Measurements from ENCODE around the gene HEMK1.

HEMK1 gene

GRCh38 chr3:50564321-50564720, 5.0 kb upstream of the HEMK1 start:
- WGBS, 2 experiments (ENCODE audit: insufficient coverage in 2 of 2), result 82 to 92% methylated on average over 1 of the region's 1 CpG
- H3K4me1 ChIP-seq (ENCODE audit: control insufficient read depth, insufficient read depth, low read length, poor library complexity, severe bottlenecking), result peaks cover 5% of the 10 kb centered on the region
- H3K27ac ChIP-seq (ENCODE audit: low read depth, low read length, severe bottlenecking), result no peak overlapping the region
- H3K4me3 ChIP-seq (ENCODE audit: extremely low read depth, insufficient read depth, low read length, poor library complexity, severe bottlenecking), result no peak overlapping the region
- H3K9me3 ChIP-seq (ENCODE audit: control insufficient read depth, low read length), result no peaks in the 10 kb centered on the region
- no peaks in the 10 kb centered on the region for H3K36me3 ChIP-seq (ENCODE audit: control insufficient read depth, insufficient read depth, low read length)

DNA sequence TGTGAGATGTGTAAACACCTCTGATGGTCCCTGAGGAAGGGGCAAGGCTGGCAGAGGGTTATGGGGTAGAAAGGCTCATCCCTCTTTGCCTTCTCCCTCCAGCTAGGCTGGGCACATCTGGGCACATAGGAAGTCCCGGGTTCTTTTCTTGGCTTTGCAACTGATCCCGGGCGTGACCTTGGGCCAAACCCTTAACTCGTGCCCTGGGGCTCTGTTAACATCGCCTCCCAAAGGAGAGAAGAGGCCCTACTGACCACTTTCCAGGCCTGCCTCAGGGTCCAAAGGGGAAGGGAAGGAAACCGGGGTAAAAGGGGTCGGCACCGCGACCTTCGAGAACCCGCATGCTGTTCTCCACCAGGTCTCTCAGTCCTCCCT, 2.3 kb upstream of the HEMK1 start:
- H3K36me3 ChIP-seq (ENCODE audit: control insufficient read depth, insufficient read depth, low read length), result no peaks in the 10 kb centered on the region
- H3K4me3 ChIP-seq (ENCODE audit: extremely low read depth, insufficient read depth, low read length, poor library complexity, severe bottlenecking), result peak overlapping the region; percentile 53
- H3K4me1 ChIP-seq (ENCODE audit: control insufficient read depth, insufficient read depth, low read length, poor library complexity, severe bottlenecking), result peaks cover 5% of the 10 kb centered on the region
- 37 to 41% methylated on average over 5 to 9 of the region's 11 CpGs for WGBS, 2 experiments (ENCODE audit: insufficient coverage in 2 of 2)
- no peak overlapping the region for H3K27ac ChIP-seq (ENCODE audit: low read depth, low read length, severe bottlenecking)
- H3K9me3 ChIP-seq (ENCODE audit: control insufficient read depth, low read length), result no peaks in the 10 kb centered on the region

GRCh38 chr3:50567386-50568167, 1.7 kb upstream of the HEMK1 start, which contains the start of gene C3orf18:
C3orf18 (minus strand) TSS chr3:50567747; CDS start chr3:50565699, 2,048 bp downstream.
- Histone ChIP-seq H3K4me1 (ENCODE audit: control insufficient read depth, insufficient read depth, low read length, poor library complexity, severe bottlenecking) (peaks cover 5% of the 10 kb centered on the region), H3K4me3 (ENCODE audit: extremely low read depth, insufficient read depth, low read length, poor library complexity, severe bottlenecking) (peak within 1 kb of the TSS; percentile 90), H3K27ac (ENCODE audit: low read depth, low read length, severe bottlenecking) (no peak within 1 kb of the TSS), H3K9me3 (ENCODE audit: control insufficient read depth, low read length) (no peaks in the 10 kb centered on the region), H3K36me3 (ENCODE audit: control insufficient read depth, insufficient read depth, low read length) (no peaks in the 10 kb centered on the region)
- WGBS, 2 experiments (ENCODE audit: insufficient coverage in 2 of 2), result 6 to 7% methylated on average over 36 to 37 of the region's 53 CpGs

DNA sequence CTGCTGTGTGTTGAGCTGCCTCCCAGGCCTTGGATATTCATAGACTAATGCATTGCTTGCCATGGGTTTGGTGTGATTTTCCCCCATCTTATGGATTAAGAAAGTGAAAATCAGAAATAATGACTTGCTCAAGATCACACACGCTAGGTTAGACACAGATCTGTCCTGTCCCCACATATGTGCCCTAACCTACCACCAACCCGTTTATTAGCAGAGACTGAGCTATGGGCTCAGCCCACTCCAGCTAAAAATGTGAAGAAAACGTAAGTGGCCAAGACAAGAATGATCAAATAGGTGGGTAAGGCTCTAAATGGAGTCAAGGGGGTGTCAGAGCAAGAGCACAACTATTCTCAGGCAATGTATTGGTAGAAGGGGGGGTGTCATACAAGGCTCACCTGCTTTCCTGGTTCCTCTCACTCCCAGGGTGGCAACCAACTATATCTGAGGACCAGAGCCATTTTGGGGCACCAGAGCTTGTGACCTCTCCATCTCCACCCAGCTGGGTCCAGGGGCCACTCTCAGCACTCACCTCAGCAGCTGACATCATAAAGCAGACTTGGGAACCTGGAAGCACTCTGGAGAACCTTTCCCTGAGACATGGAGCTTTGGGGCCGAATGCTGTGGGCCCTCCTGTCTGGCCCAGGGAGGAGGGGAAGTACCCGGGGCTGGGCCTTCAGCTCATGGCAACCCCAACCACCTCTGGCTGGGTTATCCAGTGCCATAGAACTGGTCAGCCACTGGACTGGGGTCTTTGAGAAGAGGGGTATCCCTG, 1.4 kb downstream of the HEMK1 start:
- no peaks in the 10 kb centered on the region for H3K9me3 ChIP-seq (ENCODE audit: control insufficient read depth, low read length)
- peaks cover 5% of the 10 kb centered on the region for H3K4me1 ChIP-seq (ENCODE audit: control insufficient read depth, insufficient read depth, low read length, poor library complexity, severe bottlenecking)
- no peak overlapping the region for H3K27ac ChIP-seq (ENCODE audit: low read depth, low read length, severe bottlenecking)
- H3K36me3 ChIP-seq (ENCODE audit: control insufficient read depth, insufficient read depth, low read length), result peaks cover 3% of the 10 kb centered on the region
- WGBS, 2 experiments (ENCODE audit: insufficient coverage in 2 of 2), result 100% methylated on average over 2 of the region's 5 CpGs
- H3K4me3 ChIP-seq (ENCODE audit: extremely low read depth, insufficient read depth, low read length, poor library complexity, severe bottlenecking), result peak overlapping the region; percentile 90

DNA sequence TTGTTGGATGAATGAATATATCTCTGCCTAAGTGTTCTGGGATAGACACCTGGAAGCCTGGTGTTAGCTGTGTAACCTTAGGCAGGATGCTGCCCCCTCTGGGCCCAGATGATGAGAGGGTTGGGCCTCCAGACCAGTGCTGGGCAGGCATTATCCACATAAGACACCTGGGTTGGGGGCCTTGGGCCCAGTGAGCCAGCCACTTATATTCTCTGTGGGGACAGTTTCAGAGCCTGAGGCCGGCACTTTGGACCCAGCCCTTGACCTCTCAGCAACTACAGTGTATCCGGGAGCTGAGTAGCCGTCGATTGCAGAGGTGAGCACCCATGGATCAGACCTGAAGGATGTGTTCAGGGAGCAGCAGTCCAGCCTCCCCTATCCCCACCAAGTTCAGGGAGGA, 2.2 kb downstream of the HEMK1 start:
- Histone ChIP-seq H3K4me1 (ENCODE audit: control insufficient read depth, insufficient read depth, low read length, poor library complexity, severe bottlenecking) (peaks cover 5% of the 10 kb centered on the region), H3K4me3 (ENCODE audit: extremely low read depth, insufficient read depth, low read length, poor library complexity, severe bottlenecking) (no peak overlapping the region), H3K27ac (ENCODE audit: low read depth, low read length, severe bottlenecking) (no peak overlapping the region), H3K36me3 (ENCODE audit: control insufficient read depth, insufficient read depth, low read length) (peaks cover 7% of the 10 kb centered on the region), H3K9me3 (ENCODE audit: control insufficient read depth, low read length) (no peaks in the 10 kb centered on the region)
- 93 to 100% methylated on average over 3 to 4 of the region's 4 CpGs for WGBS, 2 experiments (ENCODE audit: insufficient coverage in 2 of 2)

GRCh38 chr3:50572158-50572557, 2.8 kb downstream of the HEMK1 start:
- 38 to 40% methylated on average over 1 of the region's 1 CpG for WGBS, 2 experiments (ENCODE audit: insufficient coverage in 2 of 2)
- Histone ChIP-seq H3K4me3 (ENCODE audit: extremely low read depth, insufficient read depth, low read length, poor library complexity, severe bottlenecking) (no peak overlapping the region), H3K36me3 (ENCODE audit: control insufficient read depth, insufficient read depth, low read length) (peaks cover 7% of the 10 kb centered on the region), H3K4me1 (ENCODE audit: control insufficient read depth, insufficient read depth, low read length, poor library complexity, severe bottlenecking) (peaks cover under 1% of the 10 kb centered on the region), H3K9me3 (ENCODE audit: control insufficient read depth, low read length) (no peaks in the 10 kb centered on the region), H3K27ac (ENCODE audit: low read depth, low read length, severe bottlenecking) (no peak overlapping the region)

DNA sequence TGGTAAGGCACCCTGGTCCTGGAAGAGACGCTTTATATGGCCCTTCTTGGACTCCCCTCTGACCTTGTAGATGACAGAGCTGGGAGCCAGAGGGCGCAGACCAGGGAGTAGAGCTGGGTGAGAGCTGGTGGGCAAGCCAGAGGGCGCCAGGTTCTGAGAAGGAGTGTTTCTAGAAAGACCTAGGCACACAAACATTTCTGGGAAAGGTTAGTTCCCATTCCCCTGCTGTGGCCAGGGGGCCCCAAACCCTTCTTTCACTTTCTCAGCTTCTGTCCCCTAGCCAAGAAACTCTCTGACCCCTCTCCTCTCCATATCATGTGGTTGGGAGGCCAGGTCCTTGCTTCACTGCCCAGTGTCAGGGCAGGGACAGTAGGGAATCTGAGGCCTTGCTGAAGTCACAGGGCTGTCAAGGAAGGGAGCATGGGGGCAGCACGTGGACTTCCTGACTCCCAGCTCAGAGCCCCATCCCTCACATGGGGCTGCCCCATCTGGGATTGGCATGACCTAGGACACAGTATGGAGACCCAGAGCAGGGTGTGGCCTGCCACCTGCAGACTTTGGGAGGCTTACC, 3.6 kb downstream of the HEMK1 start:
- Histone ChIP-seq H3K4me1 (ENCODE audit: control insufficient read depth, insufficient read depth, low read length, poor library complexity, severe bottlenecking) (no peaks in the 10 kb centered on the region), H3K9me3 (ENCODE audit: control insufficient read depth, low read length) (no peaks in the 10 kb centered on the region), H3K27ac (ENCODE audit: low read depth, low read length, severe bottlenecking) (no peak overlapping the region), H3K4me3 (ENCODE audit: extremely low read depth, insufficient read depth, low read length, poor library complexity, severe bottlenecking) (no peak overlapping the region), H3K36me3 (ENCODE audit: control insufficient read depth, insufficient read depth, low read length) (peaks cover 12% of the 10 kb centered on the region)
- WGBS, 2 experiments (ENCODE audit: insufficient coverage in 2 of 2), result 86 to 90% methylated on average over 3 of the region's 4 CpGs

DNA sequence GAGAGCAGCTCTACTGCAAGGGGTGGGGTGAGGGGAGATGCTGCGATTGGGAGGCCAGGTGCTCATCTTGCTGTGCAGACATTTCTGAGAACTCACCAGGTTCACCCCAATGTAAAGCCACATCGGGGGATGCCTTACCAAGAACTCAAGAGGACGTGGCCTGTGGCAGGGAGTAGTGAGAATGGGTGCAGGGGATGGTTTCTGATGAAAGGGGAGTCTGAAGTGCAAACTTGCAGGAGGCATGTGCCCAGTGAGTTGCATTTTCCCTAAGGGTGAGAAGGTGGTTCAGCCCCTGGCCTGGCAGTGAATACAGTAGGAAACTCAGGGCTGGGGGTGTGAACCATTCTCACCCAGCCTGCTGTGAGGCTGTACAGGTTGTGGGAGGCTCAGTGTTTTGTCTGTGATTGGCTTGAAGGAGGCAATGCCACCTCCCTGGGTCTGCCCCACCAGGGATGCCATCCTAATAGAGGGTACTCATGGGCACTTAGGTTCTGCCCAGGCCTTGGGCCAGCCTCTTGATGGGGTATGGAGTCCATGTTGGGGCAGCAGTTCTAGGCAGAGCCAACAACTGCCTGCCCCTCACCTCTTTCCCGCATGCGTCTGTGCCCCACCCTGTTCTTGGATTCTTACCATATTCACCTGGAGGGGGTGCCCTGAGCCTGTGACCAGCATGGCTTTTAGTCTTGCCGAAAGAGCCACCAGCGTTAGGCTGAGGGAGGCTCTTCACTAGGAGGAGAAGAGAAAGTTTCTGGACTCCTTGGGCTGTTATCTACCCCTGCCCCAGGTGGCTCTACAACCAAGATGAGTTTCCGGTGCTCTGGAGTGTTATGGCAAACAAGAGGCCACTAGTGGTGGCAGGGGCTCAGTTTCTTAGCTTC, 4.5 kb downstream of the HEMK1 start:
- 84 to 96% methylated on average over 6 to 7 of the region's 8 CpGs for WGBS, 2 experiments (ENCODE audit: insufficient coverage in 2 of 2)
- Histone ChIP-seq H3K36me3 (ENCODE audit: control insufficient read depth, insufficient read depth, low read length) (peaks cover 16% of the 10 kb centered on the region), H3K9me3 (ENCODE audit: control insufficient read depth, low read length) (no peaks in the 10 kb centered on the region), H3K4me3 (ENCODE audit: extremely low read depth, insufficient read depth, low read length, poor library complexity, severe bottlenecking) (no peak overlapping the region), H3K27ac (ENCODE audit: low read depth, low read length, severe bottlenecking) (no peak overlapping the region), H3K4me1 (ENCODE audit: control insufficient read depth, insufficient read depth, low read length, poor library complexity, severe bottlenecking) (no peaks in the 10 kb centered on the region)

- no peak overlapping the region for H3K4me3 ChIP-seq (ENCODE audit: extremely low read depth, insufficient read depth, low read length, poor library complexity, severe bottlenecking)
- WGBS, 2 experiments (ENCODE audit: insufficient coverage in 2 of 2), result no CpG with 5 or more reads among the region's 1 CpG
Observed at GRCh38 chr3:50574444-50574831, 5.1 kb downstream of the HEMK1 start.

GRCh38 chr3:50575372-50575771, 6.0 kb downstream of the HEMK1 start:
- H3K4me3 ChIP-seq (ENCODE audit: extremely low read depth, insufficient read depth, low read length, poor library complexity, severe bottlenecking), result no peak overlapping the region
- H3K9me3 ChIP-seq (ENCODE audit: control insufficient read depth, low read length), result no peaks in the 10 kb centered on the region
- H3K27ac ChIP-seq (ENCODE audit: low read depth, low read length, severe bottlenecking), result no peak overlapping the region
- peaks cover 24% of the 10 kb centered on the region for H3K36me3 ChIP-seq (ENCODE audit: control insufficient read depth, insufficient read depth, low read length)
- H3K4me1 ChIP-seq (ENCODE audit: control insufficient read depth, insufficient read depth, low read length, poor library complexity, severe bottlenecking), result no peaks in the 10 kb centered on the region
- WGBS, 2 experiments (ENCODE audit: insufficient coverage in 2 of 2), result 94 to 98% methylated on average over 4 to 6 of the region's 6 CpGs

More at GRCh38 chr3:50574444-50574831, 5.1 kb downstream of the HEMK1 start:
- Histone ChIP-seq H3K9me3 (ENCODE audit: control insufficient read depth, low read length) (no peaks in the 10 kb centered on the region), H3K36me3 (ENCODE audit: control insufficient read depth, insufficient read depth, low read length) (peaks cover 16% of the 10 kb centered on the region), H3K4me1 (ENCODE audit: control insufficient read depth, insufficient read depth, low read length, poor library complexity, severe bottlenecking) (no peaks in the 10 kb centered on the region), H3K27ac (ENCODE audit: low read depth, low read length, severe bottlenecking) (no peak overlapping the region)

Measured in mesodermal cell (in vitro differentiated cells).